Transverse colon (tissue), 4 donors: ENCODE results near the gene DLGAP3.

Experiments
- CTCF ChIP-seq, 5 experiments: fragments of 200-600 bp in 3 of 5; fragments of 450-650 bp in 2 of 5; sonication (generic) in 3 of 5; IDR thresholded peaks; 1 replicate in 2 of 5; 2 replicates in 3 of 5; pipeline ENCODE4 v1.5.1; 2016 to 2017; ENCODE audit warnings: antibody characterized with exemption in 5 of 5, inconsistent platforms in 3 of 5, mild to moderate bottlenecking in 2 of 5, moderate library complexity in 1 of 5
- POLR2A ChIP-seq: fragments of 450-650 bp; IDR thresholded peaks from one replicate; pipeline ENCODE4 v1.6.1; 2016; ENCODE audit warnings: antibody characterized with exemption, mild to moderate bottlenecking, moderate library complexity
- POLR2AphosphoS5 ChIP-seq, 3 donors: sonication (generic); formaldehyde crosslinking; IDR thresholded peaks; one replicate each; pipeline ENCODE4 v1.6.1; 2016; ENCODE audit warnings: antibody characterized with exemption in 3 of 3

- TF ChIP-seq CTCF (IDR thresholded peaks at IDR 0.05): no peak
- no peak for TF ChIP-seq POLR2AphosphoS5 (IDR thresholded peaks at IDR 0.05)
- no peak for TF ChIP-seq POLR2A
Measured at GRCh38 chr1:34863501-34863900, 65.9 kb downstream of the DLGAP3 start.
